ENCODE results near the gene PGAM1. TPM values are rescaled to one million over a fixed set of nuclear protein-coding genes. Genes with fewer than 3 reads are reported as not detected.
A peak's percentile ranks its signal among the peaks of the same experiment; 100 is the strongest.
"Not testable (repeated sequence)": the region's sequence is repeated elsewhere in the genome, so short reads cannot be mapped to it uniquely, and the experiment has no call there.

The PGAM1 gene
- total and polyA plus RNA-seq, 12 donors: 55.4 to 627 (median 397) TPM

GRCh38 chr10:97404044-97404443, 21.9 kb upstream of the PGAM1 start:
- no peak for DNase-seq
- peaks cover 9 to 29% of the 10 kb centered on the region in 2 donors for H3K4me1 ChIP-seq (replicated peaks in 1 of 2)
- TF ChIP-seq CTCF (IDR thresholded peaks at IDR 0.05) (no peak), POLR2A (IDR thresholded peaks at IDR 0.05) (no peak)
- H3K4me3 ChIP-seq: no peak overlapping the region
- H3K27me3 ChIP-seq: no peaks in the 10 kb centered on the region
- intact Hi-C loops (cut with DNase I): no loop called here
- no peak overlapping the region for H3K27ac ChIP-seq
- H3K36me3 ChIP-seq (replicated peaks in 1 of 2): no peaks in the 10 kb centered on the region
- H3K9me3 ChIP-seq (replicated peaks in 1 of 3): no peaks in the 10 kb centered on the region

- Histone ChIP-seq H3K27me3 (no peaks in the 10 kb centered on the region), H3K4me3 (no peak overlapping the region), H3K27ac (no peak overlapping the region), H3K9me3 (replicated peaks in 1 of 3) (no peaks in the 10 kb centered on the region), H3K4me1 (replicated peaks in 1 of 2) (peaks cover 0 to 19% of the 10 kb centered on the region in 2 donors), H3K36me3 (replicated peaks in 1 of 2) (no peaks in the 10 kb centered on the region)
- DNase-seq: no peak
- WGBS, 4 donors: 67 to 78% (median 70%) methylated on average over 3 of the region's 3 CpGs
- TF ChIP-seq POLR2A (IDR thresholded peaks at IDR 0.05): no peak
- intact Hi-C loops (cut with DNase I): no loop called here
These were observed 19.9 kb upstream of the PGAM1 start for GRCh38 chr10:97406064-97406463.

GRCh38 chr10:97406483-97406882, 19.5 kb upstream of the PGAM1 start:
- H3K27me3 ChIP-seq; intact Hi-C loops (cut with DNase I); DNase-seq; H3K4me3 ChIP-seq; H3K9me3 ChIP-seq (replicated peaks in 1 of 3); H3K36me3 ChIP-seq (replicated peaks in 1 of 2): not testable (repeated sequence)
- Histone ChIP-seq H3K4me1 (replicated peaks in 1 of 2) (peaks cover 0 to 17% of the 10 kb centered on the region in 2 donors), H3K27ac (peak overlapping the region in 1 of 5 donors; percentile 8)
- 71 to 87% (median 78%) methylated on average over 7 of the region's 7 CpGs for WGBS, 4 donors

GRCh38 chr10:97407211-97407951, 18.6 kb upstream of the PGAM1 start:
- TF ChIP-seq POLR2A (IDR thresholded peaks at IDR 0.05) (no peak), CTCF (IDR thresholded peaks at IDR 0.05) (peak; percentile 77 to 91 (median 84))
- no peaks in the 10 kb centered on the region for H3K36me3 ChIP-seq (replicated peaks in 1 of 2)
- DNase-seq: peak; percentile 58 to 83 (median 68)
- intact Hi-C loops (cut with DNase I): no loop called here
- 0 to 4% (median 2%) methylated on average over 6 to 10 of the region's 10 CpGs for WGBS, 4 donors
- H3K4me1 ChIP-seq (replicated peaks in 1 of 2): peaks cover 0 to 15% of the 10 kb centered on the region in 2 donors
- H3K4me3 ChIP-seq: no peak overlapping the region
- H3K27me3 ChIP-seq: no peaks in the 10 kb centered on the region
- peak overlapping the region in 1 of 5 donors; percentile 24 for H3K27ac ChIP-seq
- H3K9me3 ChIP-seq (replicated peaks in 1 of 3): no peaks in the 10 kb centered on the region

GRCh38 chr10:97407952-97408248, 18.1 kb upstream of the PGAM1 start:
- no peak for DNase-seq
- Histone ChIP-seq H3K27ac (no peak overlapping the region), H3K9me3 (replicated peaks in 1 of 3) (no peaks in the 10 kb centered on the region), H3K36me3 (replicated peaks in 1 of 2) (no peaks in the 10 kb centered on the region), H3K4me3 (no peak overlapping the region), H3K4me1 (replicated peaks in 1 of 2) (peaks cover 0 to 15% of the 10 kb centered on the region in 2 donors), H3K27me3 (no peaks in the 10 kb centered on the region)
- intact Hi-C loops (cut with DNase I): no loop called here
- WGBS, 4 donors: 49 to 63% (median 58%) methylated on average over 2 of the region's 2 CpGs
- no peak for TF ChIP-seq POLR2A (IDR thresholded peaks at IDR 0.05)
- TF ChIP-seq CTCF (IDR thresholded peaks at IDR 0.05): no peak
